ENCODE data around the gene ZNF280D.

DNA sequence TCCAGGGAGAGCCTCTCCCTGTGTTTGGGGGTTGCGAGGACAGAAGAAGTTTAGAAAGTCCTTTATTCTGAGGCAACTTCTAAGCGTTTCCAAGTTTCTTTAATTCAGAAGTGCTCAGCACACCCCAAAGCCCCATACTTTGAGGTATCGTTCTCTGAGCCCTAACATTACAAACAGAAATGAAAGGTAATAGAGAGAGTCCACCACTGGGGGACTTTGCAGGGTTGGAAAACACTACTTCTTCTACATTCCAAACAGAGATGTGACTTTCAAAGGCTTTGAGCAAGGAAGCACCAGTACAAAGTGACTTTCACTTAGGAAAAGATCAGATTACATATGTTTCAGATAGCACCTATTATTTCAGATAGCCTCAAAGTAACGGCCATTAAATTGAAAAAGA lies 6.2 kb upstream of the ZNF280D start:
- TF ChIP-seq, protein P1, sequence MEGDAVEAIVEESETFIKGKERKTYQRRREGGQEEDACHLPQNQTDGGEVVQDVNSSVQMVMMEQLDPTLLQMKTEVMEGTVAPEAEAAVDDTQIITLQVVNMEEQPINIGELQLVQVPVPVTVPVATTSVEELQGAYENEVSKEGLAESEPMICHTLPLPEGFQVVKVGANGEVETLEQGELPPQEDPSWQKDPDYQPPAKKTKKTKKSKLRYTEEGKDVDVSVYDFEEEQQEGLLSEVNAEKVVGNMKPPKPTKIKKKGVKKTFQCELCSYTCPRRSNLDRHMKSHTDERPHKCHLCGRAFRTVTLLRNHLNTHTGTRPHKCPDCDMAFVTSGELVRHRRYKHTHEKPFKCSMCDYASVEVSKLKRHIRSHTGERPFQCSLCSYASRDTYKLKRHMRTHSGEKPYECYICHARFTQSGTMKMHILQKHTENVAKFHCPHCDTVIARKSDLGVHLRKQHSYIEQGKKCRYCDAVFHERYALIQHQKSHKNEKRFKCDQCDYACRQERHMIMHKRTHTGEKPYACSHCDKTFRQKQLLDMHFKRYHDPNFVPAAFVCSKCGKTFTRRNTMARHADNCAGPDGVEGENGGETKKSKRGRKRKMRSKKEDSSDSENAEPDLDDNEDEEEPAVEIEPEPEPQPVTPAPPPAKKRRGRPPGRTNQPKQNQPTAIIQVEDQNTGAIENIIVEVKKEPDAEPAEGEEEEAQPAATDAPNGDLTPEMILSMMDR (IDR thresholded peaks at IDR 0.05) = no peak
- TF ChIP-seq TCF7L2 (IDR thresholded peaks at IDR 0.05; ENCODE audit: low read depth, low read length) (no peak), POLR2AphosphoS5 (IDR thresholded peaks at IDR 0.05; ENCODE audit: low read depth, low read length) (no peak)

Measured in Panc1 (cell line).